HepG2 (cell line): ENCODE measurements around the gene PPP4R4. TPM values are rescaled to one million over a fixed set of nuclear protein-coding genes. Genes with fewer than 3 reads are reported as not detected.

ENCODE experiments used
- ARHGAP35 ChIP-seq: sonication (generic); formaldehyde crosslinking; IDR thresholded peaks from 2 replicates; pipeline ENCODE4 v1.9.0; 2022; ENCODE audit warnings: mild to moderate bottlenecking, inconsistent platforms, moderate library complexity, missing genetic modification reagents, borderline replicate concordance
- BCLAF1 ChIP-seq: fragments of 450-650 bp; IDR thresholded peaks from 2 replicates; pipeline ENCODE4 v1.6.1; 2017; ENCODE audit warnings: mild to moderate bottlenecking
- E2F5 ChIP-seq: sonication (generic); formaldehyde crosslinking; conservative IDR thresholded peaks from 2 replicates; pipeline ENCODE4 v1.4.0; 2020; ENCODE audit warnings: missing genetic modification reagents
- EED ChIP-seq: sonication (generic); formaldehyde crosslinking; IDR thresholded peaks from 2 replicates; pipeline ENCODE4 v1.5.0; 2020; ENCODE audit warnings: mild to moderate bottlenecking, missing genetic modification reagents
- HNF1A ChIP-seq, 2 experiments: sonication (generic) in 1 of 2; formaldehyde crosslinking in 1 of 2; IDR thresholded peaks; 2 replicates each; pipeline versions ENCODE4 v1.4.0 to v1.6.1; 2016 to 2020; ENCODE audit warnings: borderline replicate concordance in 1 of 2, low read depth in 1 of 2, mild to moderate bottlenecking in 1 of 2, missing genetic modification reagents in 1 of 2
- HNRNPUL1 ChIP-seq: fragments of 200-400 bp; formaldehyde crosslinking; IDR thresholded peaks from 2 replicates; pipeline ENCODE4 v1.6.1; 2017; ENCODE audit warnings: low read depth, mild to moderate bottlenecking, low read length, moderate library complexity
- JARID2 ChIP-seq: sonication (generic); formaldehyde crosslinking; IDR thresholded peaks from 2 replicates; pipeline ENCODE4 v1.8.1; 2023; ENCODE audit warnings: missing genetic modification reagents, inconsistent platforms; ENCODE audit not compliant: insufficient replicate concordance
- PRDM4 ChIP-seq: sonication (generic); formaldehyde crosslinking; IDR thresholded peaks from 2 replicates; pipeline ENCODE4 v1.9.0; 2021; ENCODE audit warnings: missing genetic modification reagents, borderline replicate concordance
- RELA ChIP-seq: sonication (generic); formaldehyde crosslinking; IDR thresholded peaks from 2 replicates; pipeline ENCODE4 v1.4.0; 2020; ENCODE audit warnings: missing genetic modification reagents
- RFXAP ChIP-seq: sonication (generic); formaldehyde crosslinking; IDR thresholded peaks from 2 replicates; pipeline ENCODE4 v1.4.0; 2020; ENCODE audit warnings: missing genetic modification reagents, borderline replicate concordance
- RNF2 ChIP-seq: fragments of 450-650 bp; conservative IDR thresholded peaks from 2 replicates; pipeline ENCODE4 v1.6.1; 2016; ENCODE audit warnings: low read depth
- SMARCC2 ChIP-seq: fragments of 450-650 bp; IDR thresholded peaks from 2 replicates; pipeline ENCODE4 v1.6.1; 2017; ENCODE audit warnings: antibody characterized with exemption, mild to moderate bottlenecking
- TBX2 ChIP-seq: sonication (generic); formaldehyde crosslinking; IDR thresholded peaks from 2 replicates; pipeline ENCODE4 v1.5.0; 2020; ENCODE audit warnings: missing genetic modification reagents, mild to moderate bottlenecking, borderline replicate concordance
- YEATS4 ChIP-seq: sonication (generic); formaldehyde crosslinking; IDR thresholded peaks from 2 replicates; pipeline ENCODE4 v1.4.0; 2020; ENCODE audit warnings: missing genetic modification reagents, borderline replicate concordance
- ZNF800 ChIP-seq: sonication (generic); formaldehyde crosslinking; IDR thresholded peaks from 2 replicates; pipeline ENCODE4 v1.4.0; 2020; ENCODE audit warnings: missing genetic modification reagents
- polyA plus RNA-seq, 8 experiments: library from polyadenylated mRNA; depleted of rRNA in 3 of 8; stranded (reverse) in 7 of 8; unstranded in 1 of 8; fragments of >200 nt; fragmentation: Illumina TruSeq in 4 of 8; extraction: Trizol in 4 of 8; gene quantifications; 2 replicates each; pipeline versions ENCODE4 v1.2.1 to v1.2.3, GENCODE V29; 2011 to 2016; ENCODE audit warnings: low read depth in 4 of 8, missing spikeins in 1 of 8, mixed read lengths in 1 of 8; ENCODE audit not compliant: insufficient read depth in 1 of 8
- total RNA-seq, 5 experiments: library from RNA; depleted of rRNA; stranded (reverse); fragments of >200 nt; fragmentation: Illumina TruSeq; extraction: Trizol; gene quantifications; 2 replicates each; pipeline ENCODE4 v1.2.3, GENCODE V29; 2016; ENCODE audit warnings: low read depth in 1 of 5

The PPP4R4 gene
- total and polyA plus RNA-seq, 2 of the 13 experiments (the other 11 are each of a cell fraction or from before 2014, with no cell fraction given): 9.5 to 19.8 TPM

- TF ChIP-seq PRDM4 (CRISPR knock-in tag): no peak
- no peak for TF ChIP-seq RNF2
- no peak for TF ChIP-seq JARID2 (CRISPR knock-in tag)
- TF ChIP-seq BCLAF1: no peak
- 0 out of 2 replicates have a peak, but pooled peaks have one; percentile 40 for TF ChIP-seq ARHGAP35 (CRISPR knock-in tag)
- no peak for TF ChIP-seq SMARCC2
- no peak for TF ChIP-seq E2F5 (CRISPR knock-in tag)
- 0 out of 2 replicates have a peak, but pooled peaks have one; percentile 46 for TF ChIP-seq ZNF800 (CRISPR knock-in tag)
- TF ChIP-seq RELA (CRISPR knock-in tag): no peak
- no peak for TF ChIP-seq TBX2 (CRISPR knock-in tag)
- no peak for TF ChIP-seq YEATS4 (CRISPR knock-in tag)
- TF ChIP-seq EED: no peak
- no peak for TF ChIP-seq HNRNPUL1
- no peak for TF ChIP-seq HNF1A (IDR thresholded peaks at IDR 0.05; ENCODE audit: low read depth)
- no peak for TF ChIP-seq HNF1A (CRISPR knock-in tag; IDR thresholded peaks at IDR 0.05; ENCODE audit: borderline replicate concordance)
- TF ChIP-seq RFXAP (CRISPR knock-in tag): no peak
Measured at GRCh38 chr14:94136575-94137331, 37.4 kb upstream of the PPP4R4 start (continued).
